Measurements from ENCODE around the gene RNF208.

DNA sequence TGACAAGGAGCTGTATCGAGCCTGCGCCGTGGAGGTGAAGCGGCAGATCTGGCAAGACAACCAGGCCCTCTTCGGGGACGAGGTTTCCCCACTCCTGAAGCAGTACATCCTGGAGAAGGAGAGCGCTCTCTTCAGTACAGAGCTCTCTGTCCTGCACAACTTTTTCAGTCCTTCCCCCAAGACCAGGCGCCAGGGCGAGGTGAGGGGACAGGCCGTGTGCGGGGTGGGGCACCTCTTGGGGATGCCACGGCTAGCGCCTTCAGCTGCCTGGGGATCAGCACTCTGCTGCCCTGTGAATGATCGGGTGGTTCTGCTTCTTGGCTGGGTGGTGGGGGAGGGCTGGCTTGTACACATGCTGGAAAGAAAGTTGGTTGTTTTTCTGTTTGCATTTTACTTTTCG, 34.8 kb upstream of the RNF208 start:
- TF ChIP-seq, protein P1, sequence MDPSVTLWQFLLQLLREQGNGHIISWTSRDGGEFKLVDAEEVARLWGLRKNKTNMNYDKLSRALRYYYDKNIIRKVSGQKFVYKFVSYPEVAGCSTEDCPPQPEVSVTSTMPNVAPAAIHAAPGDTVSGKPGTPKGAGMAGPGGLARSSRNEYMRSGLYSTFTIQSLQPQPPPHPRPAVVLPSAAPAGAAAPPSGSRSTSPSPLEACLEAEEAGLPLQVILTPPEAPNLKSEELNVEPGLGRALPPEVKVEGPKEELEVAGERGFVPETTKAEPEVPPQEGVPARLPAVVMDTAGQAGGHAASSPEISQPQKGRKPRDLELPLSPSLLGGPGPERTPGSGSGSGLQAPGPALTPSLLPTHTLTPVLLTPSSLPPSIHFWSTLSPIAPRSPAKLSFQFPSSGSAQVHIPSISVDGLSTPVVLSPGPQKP (IDR thresholded peaks at IDR 0.05; ENCODE audit: borderline replicate concordance, low read depth, low read length), result no peak
- TF ChIP-seq, protein P2, sequence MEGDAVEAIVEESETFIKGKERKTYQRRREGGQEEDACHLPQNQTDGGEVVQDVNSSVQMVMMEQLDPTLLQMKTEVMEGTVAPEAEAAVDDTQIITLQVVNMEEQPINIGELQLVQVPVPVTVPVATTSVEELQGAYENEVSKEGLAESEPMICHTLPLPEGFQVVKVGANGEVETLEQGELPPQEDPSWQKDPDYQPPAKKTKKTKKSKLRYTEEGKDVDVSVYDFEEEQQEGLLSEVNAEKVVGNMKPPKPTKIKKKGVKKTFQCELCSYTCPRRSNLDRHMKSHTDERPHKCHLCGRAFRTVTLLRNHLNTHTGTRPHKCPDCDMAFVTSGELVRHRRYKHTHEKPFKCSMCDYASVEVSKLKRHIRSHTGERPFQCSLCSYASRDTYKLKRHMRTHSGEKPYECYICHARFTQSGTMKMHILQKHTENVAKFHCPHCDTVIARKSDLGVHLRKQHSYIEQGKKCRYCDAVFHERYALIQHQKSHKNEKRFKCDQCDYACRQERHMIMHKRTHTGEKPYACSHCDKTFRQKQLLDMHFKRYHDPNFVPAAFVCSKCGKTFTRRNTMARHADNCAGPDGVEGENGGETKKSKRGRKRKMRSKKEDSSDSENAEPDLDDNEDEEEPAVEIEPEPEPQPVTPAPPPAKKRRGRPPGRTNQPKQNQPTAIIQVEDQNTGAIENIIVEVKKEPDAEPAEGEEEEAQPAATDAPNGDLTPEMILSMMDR (conservative IDR thresholded peaks at IDR 0.05; ENCODE audit: low read depth, low read length), result no peak
- TF ChIP-seq POLR2A (IDR thresholded peaks at IDR 0.05; ENCODE audit: low read depth, low read length) (no peak), MXI1 (IDR thresholded peaks at IDR 0.05; ENCODE audit: borderline replicate concordance, low read depth, low read length) (no peak), MAFK (IDR thresholded peaks at IDR 0.05; ENCODE audit: low read depth, low read length) (no peak), SMC3 (IDR thresholded peaks at IDR 0.05; ENCODE audit: low read depth, low read length) (no peak), RAD21 (IDR thresholded peaks at IDR 0.05; ENCODE audit: low read length) (no peak), RFX5 (IDR thresholded peaks at IDR 0.05; ENCODE audit: low read depth, low read length) (no peak), MAZ (IDR thresholded peaks at IDR 0.05; ENCODE audit: borderline replicate concordance, low read depth, low read length) (no peak)
